HG02763 (cell line): ENCODE measurements around the gene KATNAL1.
A peak's percentile ranks its signal among the peaks of the same experiment; 100 is the strongest.

Experiments used
- ATAC-seq: cut with Tn5 transposase; IDR thresholded peaks from one replicate; pipeline ENCODE4 v1.9.1; 2021; ENCODE audit warnings: mild to moderate bottlenecking, moderate library complexity; ENCODE audit not compliant: unreplicated experiment

The KATNAL1 gene

DNA sequence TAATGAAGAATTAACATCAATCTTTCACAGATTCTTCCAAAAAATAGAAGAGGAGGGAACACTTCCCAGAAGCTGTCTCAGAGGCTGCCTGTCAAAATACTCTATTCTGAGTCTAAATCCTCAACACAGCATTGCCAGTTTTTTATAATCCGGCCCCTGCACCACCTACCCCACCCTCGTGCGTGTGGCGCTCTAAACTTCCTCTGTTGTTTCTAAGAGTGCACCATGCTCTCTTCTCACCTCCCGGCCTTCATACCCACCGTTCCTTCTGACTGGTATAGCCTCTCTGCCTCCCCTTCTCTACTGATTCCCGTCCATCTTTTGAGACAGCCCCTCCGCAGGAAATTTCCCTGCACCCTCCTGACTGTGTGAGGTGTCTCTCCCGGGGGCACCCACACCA lies 136.8 kb downstream of the KATNAL1 start:
- no peak for ATAC-seq

GRCh38 chr13:30169442-30169841 lies 137.9 kb downstream of the KATNAL1 start:
- ATAC-seq, result no peak

GRCh38 chr13:30165796-30166195 lies 141.6 kb downstream of the KATNAL1 start:
- ATAC-seq, result no peak

- ATAC-seq, result no peak
Measured at GRCh38 chr13:30165071-30165470, 142.3 kb downstream of the KATNAL1 start.

- ATAC-seq, result no peak
Measured at GRCh38 chr13:30164146-30164545, 143.2 kb downstream of the KATNAL1 start.

DNA sequence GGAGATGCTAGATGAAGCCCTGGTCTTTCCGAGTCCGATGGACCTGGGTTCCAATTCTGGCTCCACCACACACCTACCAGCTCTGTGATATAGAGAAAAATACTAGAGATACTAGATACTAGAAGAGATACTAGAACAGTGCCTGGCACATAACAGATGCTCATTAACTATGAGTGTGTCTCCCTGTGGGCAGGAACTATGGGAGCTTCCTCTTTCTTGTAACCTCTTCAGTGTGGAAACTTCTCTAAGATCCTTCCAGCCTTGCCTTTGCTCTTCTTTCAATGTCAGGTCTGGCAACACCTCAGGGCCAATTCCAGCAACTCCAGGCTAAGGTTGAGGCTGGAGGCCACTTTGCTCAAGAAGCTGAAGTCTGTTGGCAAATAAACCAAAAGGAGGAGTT lies 143.9 kb downstream of the KATNAL1 start:
- ATAC-seq, result no peak

DNA sequence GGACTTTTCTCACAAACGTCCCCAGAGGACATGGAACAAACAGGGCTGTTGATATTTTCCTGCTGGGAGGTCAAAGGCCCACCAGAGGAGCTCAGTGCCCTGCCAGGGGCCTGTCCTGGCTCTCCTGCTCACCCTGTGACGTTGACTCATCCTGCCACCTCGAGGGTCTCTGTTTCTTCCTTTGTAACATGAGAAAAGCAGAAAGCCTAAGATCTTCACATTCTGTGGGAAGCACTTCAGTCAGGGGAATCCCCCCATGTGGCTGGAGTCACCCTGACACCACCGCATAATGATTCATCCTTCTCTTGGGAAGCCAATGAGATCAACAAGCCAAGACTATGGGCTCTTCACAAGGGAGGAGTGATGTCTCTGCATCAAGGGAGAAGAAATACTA lies 147.9 kb downstream of the KATNAL1 start:
- ATAC-seq, result no peak

- no peak for ATAC-seq
Measured at GRCh38 chr13:30158774-30159445, 148.4 kb downstream of the KATNAL1 start.

GRCh38 chr13:30157616-30157993 lies 149.7 kb downstream of the KATNAL1 start:
- peak; percentile 43 for ATAC-seq

GRCh38 chr13:30156826-30157615 lies 150.3 kb downstream of the KATNAL1 start:
- ATAC-seq, result peak; percentile 9

DNA sequence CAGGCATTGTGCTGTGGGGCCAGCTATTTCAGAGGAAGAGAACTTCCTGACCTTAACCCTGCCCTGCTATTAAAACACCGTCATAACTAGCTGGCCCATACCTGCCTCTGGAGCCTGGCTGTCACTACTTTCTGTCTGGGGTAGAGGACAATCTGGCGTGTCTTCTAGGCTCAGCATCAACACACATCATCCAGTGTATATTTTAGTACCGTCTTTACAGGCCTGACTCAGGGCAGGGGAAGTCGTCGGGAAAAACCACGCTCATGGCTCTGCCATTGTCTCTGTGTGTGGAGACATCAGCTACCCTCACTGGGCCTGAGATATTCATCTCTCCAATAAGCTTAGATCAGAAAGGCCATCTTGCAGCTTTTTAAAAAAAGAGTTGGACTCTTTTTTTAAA lies 151.1 kb downstream of the KATNAL1 start:
- ATAC-seq, result no peak

DNA sequence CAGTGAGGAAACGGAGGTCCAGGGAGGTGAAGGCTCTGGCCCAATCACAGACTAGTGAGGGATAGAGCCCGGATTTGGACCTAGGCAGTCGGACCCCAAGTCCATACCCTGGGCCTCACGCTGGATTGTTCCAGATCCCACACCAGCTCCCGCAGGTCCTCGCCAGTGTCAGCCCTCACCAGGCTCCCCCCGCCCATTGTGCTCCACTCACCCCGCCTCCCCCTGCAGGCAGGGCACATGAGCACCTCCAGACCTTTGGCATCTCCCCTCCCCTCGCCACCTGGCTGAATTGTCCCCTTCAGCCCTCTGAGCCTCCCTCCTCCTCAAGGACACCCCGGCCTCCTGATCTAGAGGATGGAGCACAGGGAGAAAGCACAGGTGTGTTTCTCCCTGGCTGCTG lies 152.4 kb downstream of the KATNAL1 start:
- no peak for ATAC-seq

- no peak for ATAC-seq
Measured at GRCh38 chr13:30154531-30154930, 152.8 kb downstream of the KATNAL1 start.

- no peak for ATAC-seq
Measured at GRCh38 chr13:30153545-30154426, 153.6 kb downstream of the KATNAL1 start.
